Measurements from ENCODE around the gene TMEM183A. TPM values are rescaled to one million over a fixed set of nuclear protein-coding genes. Genes with fewer than 3 reads are reported as not detected.

TMEM183A gene
- total and polyA plus RNA-seq, 9 of the 15 experiments (the other 6 are each of a cell fraction or from before 2014, with no cell fraction given), result 23.4 to 190 (median 124) TPM

DNA sequence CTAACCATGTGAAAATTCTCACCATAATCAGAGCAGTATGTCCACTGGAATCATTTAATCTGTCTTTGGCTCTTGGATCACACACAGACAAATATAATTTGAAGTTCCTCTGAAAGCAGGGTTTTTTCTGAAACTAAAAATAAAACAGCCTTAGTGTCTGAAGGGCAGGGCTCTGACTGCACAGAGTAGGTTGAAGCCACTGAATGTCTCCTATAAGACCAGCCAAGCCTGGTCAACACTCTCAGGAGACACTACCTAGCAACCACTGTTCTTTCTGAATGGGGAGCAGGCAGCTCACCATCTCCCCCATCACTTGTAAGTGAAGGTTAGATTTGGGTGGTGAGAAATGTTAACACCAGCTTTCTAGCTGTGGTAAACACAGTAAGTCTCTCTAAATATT lies 16.1 kb upstream of the TMEM183A start:
- POLR2A ChIA-PET, result interaction anchor here (1.8 to 2.6 kb wide), 2 partner anchors 9 to 16 kb away, joined by 4 to 11 read pairs; partner anchors contain the start of gene TMEM183A

DNA sequence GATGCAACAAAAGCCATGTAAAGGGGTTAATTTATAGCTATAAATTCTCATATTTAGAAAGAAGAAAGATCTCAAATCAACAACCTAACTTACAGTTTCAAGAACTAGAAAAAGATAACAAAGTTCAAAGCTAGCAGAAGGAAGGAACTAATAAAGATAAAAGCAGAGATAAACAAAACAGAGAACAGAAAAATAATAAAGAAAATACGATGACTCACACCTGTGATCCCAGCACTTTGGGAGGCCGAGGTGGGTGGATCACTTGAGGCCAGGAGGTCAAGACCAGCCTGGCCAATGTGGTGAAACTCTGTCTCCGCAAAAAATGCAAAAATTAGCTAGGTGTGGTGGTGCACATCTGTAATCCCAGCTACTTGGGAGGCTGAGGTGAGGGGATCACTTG lies 12.4 kb upstream of the TMEM183A start:
- POLR2A ChIA-PET, result interaction anchor here (0.6 to 2.6 kb wide), 5 partner anchors 12 to 50 kb away, joined by 3 to 8 read pairs (median 4); partner anchors contain the start of gene TMEM183A
- no peaks in the 10 kb centered on the region for H4K20me1 ChIP-seq (replicated peaks; ENCODE audit: control insufficient read depth, insufficient read depth, low read length)
- H2AFZ ChIP-seq (ENCODE audit: low read depth, low read length), result no peak overlapping the region
- H3K9ac ChIP-seq (ENCODE audit: insufficient read depth in 1 of 2, low read depth in 2 of 2, low read length in 2 of 2), result no peak overlapping the region
- no peak overlapping the region for H3K27ac ChIP-seq (ENCODE audit: extremely low read depth, low read depth, low read length)
- no peaks in the 10 kb centered on the region for H3K79me2 ChIP-seq (ENCODE audit: control insufficient read depth, insufficient read depth, low read length)
- ATAC-seq, result no peak
- BruUV-seq (replicated peaks), result no TSS peak
- no peaks in the 10 kb centered on the region for H3K9me1 ChIP-seq (ENCODE audit: control insufficient read depth, insufficient read depth, low read length)
- FAIRE-seq, result no peak
- no peaks in the 10 kb centered on the region for H3K36me3 ChIP-seq (ENCODE audit: control insufficient read depth, insufficient read depth, low read length)
- H3K4me2 ChIP-seq (ENCODE audit: insufficient read depth, low read length), result no peak overlapping the region
- no peak overlapping the region for H3K4me3 ChIP-seq
- peaks cover 4 to 7% of the 10 kb centered on the region in 2 experiments; a peak in 4 of 5 replicates for H3K4me1 ChIP-seq (replicated peaks in 1 of 2; ENCODE audit: control insufficient read depth in 2 of 2, insufficient read depth in 2 of 2, low read length in 2 of 2)
- in situ Hi-C loops (cut with MboI), result loop anchor here (5.0 to 10.0 kb wide), 2 partner anchors 67 to 240 kb away; partner anchors contain the start of gene KLHL12
- no peaks in the 10 kb centered on the region for H3K27me3 ChIP-seq (ENCODE audit: control insufficient read depth in 2 of 2, insufficient read depth in 2 of 2, low read length in 2 of 2)
- DNase-seq (ENCODE audit: extremely low read depth in 1 of 4, low spot score in 3 of 4), result no peak
- 7% methylated on average over 3 of the region's 3 CpGs for WGBS (ENCODE audit: insufficient coverage, low coverage, missing lambda C conversion rate)
- intact Hi-C loops (cut with micrococcal nuclease), result loop anchor here (5.0 to 10.0 kb wide), 2 partner anchors 182 to 250 kb away; partner anchors contain the start of gene PCAT6
- CTCF ChIA-PET (ENCODE audit: low intra/inter-chr PET ratio), result no interaction called here
- no peaks in the 10 kb centered on the region for H3K9me3 ChIP-seq (replicated peaks; ENCODE audit: control insufficient read depth, insufficient read depth, low read depth, low read length)
- TF ChIP-seq ARID1B (IDR thresholded peaks at IDR 0.05), result peak; percentile 63
- TF ChIP-seq, protein P1, sequence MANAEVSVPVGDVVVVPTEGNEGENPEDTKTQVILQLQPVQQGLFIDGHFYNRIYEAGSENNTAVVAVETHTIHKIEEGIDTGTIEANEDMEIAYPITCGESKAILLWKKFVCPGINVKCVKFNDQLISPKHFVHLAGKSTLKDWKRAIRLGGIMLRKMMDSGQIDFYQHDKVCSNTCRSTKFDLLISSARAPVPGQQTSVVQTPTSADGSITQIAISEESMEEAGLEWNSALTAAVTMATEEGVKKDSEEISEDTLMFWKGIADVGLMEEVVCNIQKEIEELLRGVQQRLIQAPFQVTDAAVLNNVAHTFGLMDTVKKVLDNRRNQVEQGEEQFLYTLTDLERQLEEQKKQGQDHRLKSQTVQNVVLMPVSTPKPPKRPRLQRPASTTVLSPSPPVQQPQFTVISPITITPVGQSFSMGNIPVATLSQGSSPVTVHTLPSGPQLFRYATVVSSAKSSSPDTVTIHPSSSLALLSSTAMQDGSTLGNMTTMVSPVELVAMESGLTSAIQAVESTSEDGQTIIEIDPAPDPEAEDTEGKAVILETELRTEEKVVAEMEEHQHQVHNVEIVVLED (CRISPR knock-in tag; IDR thresholded peaks at IDR 0.05), result no peak
- TF ChIP-seq C11orf30 (IDR thresholded peaks at IDR 0.05; ENCODE audit: low read depth), result peak; percentile 37; the same call in 1 of the 2 replicates
- no peak for TF ChIP-seq ELF4 (CRISPR knock-in tag; IDR thresholded peaks at IDR 0.05)
- no peak for TF ChIP-seq YY1 (IDR thresholded peaks at IDR 0.05; ENCODE audit: borderline replicate concordance in 1 of 3, control insufficient read depth in 1 of 3, extremely low read depth in 1 of 3, insufficient read depth in 3 of 3, insufficient read length in 1 of 3, insufficient replicate concordance in 2 of 3, low read depth in 1 of 3, low read length in 2 of 3)
- TF ChIP-seq MEF2A (IDR thresholded peaks at IDR 0.05; ENCODE audit: control insufficient read depth, low read depth, low read length), result no peak
- peak; percentile 61; the same call in 1 of the 2 replicates for TF ChIP-seq SMARCE1 (IDR thresholded peaks at IDR 0.05)
- TF ChIP-seq BRCA1 (IDR thresholded peaks at IDR 0.05), result no peak
- TF ChIP-seq BRCA1 (CRISPR knock-in tag; IDR thresholded peaks at IDR 0.05), result no peak
- no peak for TF ChIP-seq ZC3H8 (IDR thresholded peaks at IDR 0.05)

More for the DNA sequence above, 16.1 kb upstream of the TMEM183A start:
- no peaks in the 10 kb centered on the region for H3K36me3 ChIP-seq (ENCODE audit: control insufficient read depth, insufficient read depth, low read length)
- no peak overlapping the region for H3K4me2 ChIP-seq (ENCODE audit: insufficient read depth, low read length)
- intact Hi-C loops (cut with micrococcal nuclease) (loop anchor here (10.0 kb wide), 1 partner anchor 246 kb away; no protein-coding TSS in a partner anchor), in situ Hi-C loops (cut with MboI) (loop anchor here (10.0 kb wide), 1 partner anchor 236 kb away; no protein-coding TSS in a partner anchor)
- H4K20me1 ChIP-seq (replicated peaks; ENCODE audit: control insufficient read depth, insufficient read depth, low read length), result no peaks in the 10 kb centered on the region
- H3K79me2 ChIP-seq (ENCODE audit: control insufficient read depth, insufficient read depth, low read length), result no peaks in the 10 kb centered on the region
- H3K9me3 ChIP-seq (replicated peaks; ENCODE audit: control insufficient read depth, insufficient read depth, low read depth, low read length), result no peaks in the 10 kb centered on the region
- H3K27ac ChIP-seq (ENCODE audit: extremely low read depth, low read depth, low read length), result no peak overlapping the region
- peaks cover 5% of the 10 kb centered on the region in 2 experiments; a peak in 1 of 5 replicates for H3K4me1 ChIP-seq (replicated peaks in 1 of 2; ENCODE audit: control insufficient read depth in 2 of 2, insufficient read depth in 2 of 2, low read length in 2 of 2)
- TF ChIP-seq, protein P2, sequence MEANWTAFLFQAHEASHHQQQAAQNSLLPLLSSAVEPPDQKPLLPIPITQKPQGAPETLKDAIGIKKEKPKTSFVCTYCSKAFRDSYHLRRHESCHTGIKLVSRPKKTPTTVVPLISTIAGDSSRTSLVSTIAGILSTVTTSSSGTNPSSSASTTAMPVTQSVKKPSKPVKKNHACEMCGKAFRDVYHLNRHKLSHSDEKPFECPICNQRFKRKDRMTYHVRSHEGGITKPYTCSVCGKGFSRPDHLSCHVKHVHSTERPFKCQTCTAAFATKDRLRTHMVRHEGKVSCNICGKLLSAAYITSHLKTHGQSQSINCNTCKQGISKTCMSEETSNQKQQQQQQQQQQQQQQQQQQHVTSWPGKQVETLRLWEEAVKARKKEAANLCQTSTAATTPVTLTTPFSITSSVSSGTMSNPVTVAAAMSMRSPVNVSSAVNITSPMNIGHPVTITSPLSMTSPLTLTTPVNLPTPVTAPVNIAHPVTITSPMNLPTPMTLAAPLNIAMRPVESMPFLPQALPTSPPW (CRISPR knock-in tag; IDR thresholded peaks at IDR 0.05), result no peak
- no peak overlapping the region for H3K9ac ChIP-seq (ENCODE audit: insufficient read depth in 1 of 2, low read depth in 2 of 2, low read length in 2 of 2)
- H2AFZ ChIP-seq (ENCODE audit: low read depth, low read length), result 0 out of 2 replicates have a peak overlapping the region, but pooled peaks have one; percentile 1
- H3K4me3 ChIP-seq, result no peak overlapping the region
- H3K27me3 ChIP-seq (ENCODE audit: control insufficient read depth in 2 of 2, insufficient read depth in 2 of 2, low read length in 2 of 2), result no peaks in the 10 kb centered on the region
- H3K9me1 ChIP-seq (ENCODE audit: control insufficient read depth, insufficient read depth, low read length), result no peaks in the 10 kb centered on the region
- CTCF ChIA-PET (ENCODE audit: low intra/inter-chr PET ratio), result no interaction called here
- ATAC-seq (peak; percentile 33; the same call in 1 of the 3 replicates), FAIRE-seq (no peak), DNase-seq (ENCODE audit: extremely low read depth in 1 of 4, low spot score in 3 of 4) (no peak)
- no TSS peak for BruUV-seq (replicated peaks)
